HUDEP-2 (cell line): Measurements from ENCODE around the gene C1orf210.
A peak's percentile ranks its signal among the peaks of the same experiment; 100 is the strongest.

Experiments
- DNase-seq, 76 experiments: peaks; one replicate each; lab custom pipeline; 2025; ENCODE audit not compliant: unreplicated experiment in 76 of 76; lab: John Stamatoyannopoulos, UW

C1orf210 gene

GRCh38 chr1:43253876-43254275, 31.5 kb downstream of the C1orf210 start:
- no peak for DNase-seq

DNA sequence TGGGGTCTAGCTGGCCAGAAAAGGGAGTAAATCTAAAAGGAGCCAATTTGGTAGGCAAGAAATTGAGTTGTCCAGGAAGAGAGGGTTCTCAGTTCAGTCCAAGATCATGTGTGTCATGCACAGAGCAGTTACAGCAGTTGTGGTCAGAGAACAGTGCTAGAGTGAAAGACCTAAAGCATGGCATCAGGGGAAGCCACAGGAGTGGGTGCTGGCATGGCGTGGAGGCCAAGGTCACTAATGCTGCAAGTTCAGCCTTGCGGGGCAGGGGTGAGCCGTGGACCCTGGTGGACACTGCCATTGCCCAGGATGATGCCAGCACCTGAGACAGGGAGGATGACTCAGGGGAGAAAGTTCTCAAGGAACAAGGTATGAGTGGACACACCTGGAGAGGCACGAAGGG, 32.2 kb downstream of the C1orf210 start:
- no peak for DNase-seq

- no peak for DNase-seq
These were observed 33.2 kb downstream of the C1orf210 start for GRCh38 chr1:43252225-43252624.

GRCh38 chr1:43251024-43251423, 34.4 kb downstream of the C1orf210 start:
- DNase-seq: no peak

- no peak for DNase-seq
These were observed 35.0 kb downstream of the C1orf210 start for GRCh38 chr1:43250351-43250761.

GRCh38 chr1:43247256-43247921, 38.0 kb downstream of the C1orf210 start:
- DNase-seq: no peak

DNA sequence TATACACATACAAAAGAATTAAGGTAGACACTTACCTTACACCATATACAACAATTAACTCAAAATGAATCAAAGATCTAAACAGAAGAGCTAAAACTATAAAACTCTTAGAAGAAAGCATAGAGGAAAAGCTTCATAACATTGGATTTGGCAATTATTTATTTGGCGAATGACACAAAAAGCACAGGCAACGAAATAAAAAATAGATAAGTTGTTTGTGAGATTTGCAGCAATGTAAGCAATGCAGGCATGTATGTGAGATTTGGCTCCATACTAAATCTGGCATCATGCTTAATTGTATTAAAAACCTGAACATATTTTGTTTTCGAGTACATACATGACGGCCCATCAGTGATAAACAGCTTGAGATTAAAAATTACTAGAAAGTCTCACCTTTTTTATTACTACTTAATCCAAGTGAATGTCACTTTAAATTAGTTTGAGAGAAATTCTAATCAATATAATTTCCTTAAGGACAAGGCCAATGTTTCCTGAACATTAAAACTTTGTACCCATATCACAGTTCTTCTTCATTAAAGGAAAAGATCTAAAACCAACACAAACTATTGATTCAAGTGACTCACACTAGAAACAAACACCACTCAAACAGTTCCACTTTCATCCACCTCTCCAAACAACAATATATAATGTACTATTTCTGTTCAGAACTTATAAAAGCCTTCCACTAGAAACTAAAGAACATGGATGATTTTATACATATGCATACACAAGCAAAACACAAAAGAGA, 38.7 kb downstream of the C1orf210 start:
- DNase-seq: no peak

DNA sequence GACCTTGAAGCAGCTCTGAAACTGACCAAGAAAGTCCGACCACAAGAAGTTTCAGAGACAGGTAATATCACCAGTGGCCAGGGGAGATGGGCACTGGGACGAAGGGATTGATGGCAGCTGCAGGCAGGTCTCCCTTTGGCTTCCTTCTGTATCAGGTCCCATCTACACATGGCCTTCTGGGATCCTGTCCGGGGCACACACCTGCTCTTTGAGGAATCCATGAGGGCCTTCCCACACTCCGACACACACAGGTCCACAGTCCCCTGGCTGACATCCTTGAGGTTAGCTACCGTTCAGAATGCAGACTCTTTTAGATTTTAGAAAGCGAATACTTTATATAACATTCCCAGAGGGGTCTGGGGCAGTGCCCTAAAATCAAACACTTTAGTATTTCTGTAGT, 42.1 kb downstream of the C1orf210 start:
- no peak for DNase-seq

- DNase-seq: peak in 2 of 76 experiments; percentile 6 to 15
These were observed 44.0 kb downstream of the C1orf210 start for GRCh38 chr1:43241413-43241836.

GRCh38 chr1:43239484-43239883, 45.9 kb downstream of the C1orf210 start:
- no peak for DNase-seq

- peak in 8 of 76 experiments; percentile 7 to 44 (median 16) for DNase-seq
These were observed 46.4 kb downstream of the C1orf210 start for GRCh38 chr1:43238991-43239469.

- DNase-seq: peak in 55 of 76 experiments; percentile 1 to 71 (median 35)
These were observed 47.3 kb downstream of the C1orf210 start for GRCh38 chr1:43238085-43238484.

DNA sequence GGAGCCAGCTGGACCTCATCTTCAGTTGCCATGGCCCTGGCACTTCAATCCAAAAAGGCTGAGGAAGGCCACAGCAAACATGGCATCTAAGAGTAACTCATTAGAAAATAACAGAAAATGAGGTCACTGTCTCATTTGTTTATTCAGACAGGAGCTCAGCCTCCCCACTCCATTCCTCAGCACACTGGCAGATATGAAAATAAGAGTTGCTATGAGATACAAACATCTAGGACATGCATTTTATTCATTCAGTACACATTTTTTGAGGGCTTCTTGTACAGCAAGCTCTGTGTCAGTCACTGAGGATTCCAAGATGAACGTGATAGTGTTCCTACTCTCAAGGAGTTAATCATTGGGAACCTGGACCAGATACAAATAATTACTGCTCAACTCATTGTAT, 48.3 kb downstream of the C1orf210 start:
- no peak for DNase-seq

DNA sequence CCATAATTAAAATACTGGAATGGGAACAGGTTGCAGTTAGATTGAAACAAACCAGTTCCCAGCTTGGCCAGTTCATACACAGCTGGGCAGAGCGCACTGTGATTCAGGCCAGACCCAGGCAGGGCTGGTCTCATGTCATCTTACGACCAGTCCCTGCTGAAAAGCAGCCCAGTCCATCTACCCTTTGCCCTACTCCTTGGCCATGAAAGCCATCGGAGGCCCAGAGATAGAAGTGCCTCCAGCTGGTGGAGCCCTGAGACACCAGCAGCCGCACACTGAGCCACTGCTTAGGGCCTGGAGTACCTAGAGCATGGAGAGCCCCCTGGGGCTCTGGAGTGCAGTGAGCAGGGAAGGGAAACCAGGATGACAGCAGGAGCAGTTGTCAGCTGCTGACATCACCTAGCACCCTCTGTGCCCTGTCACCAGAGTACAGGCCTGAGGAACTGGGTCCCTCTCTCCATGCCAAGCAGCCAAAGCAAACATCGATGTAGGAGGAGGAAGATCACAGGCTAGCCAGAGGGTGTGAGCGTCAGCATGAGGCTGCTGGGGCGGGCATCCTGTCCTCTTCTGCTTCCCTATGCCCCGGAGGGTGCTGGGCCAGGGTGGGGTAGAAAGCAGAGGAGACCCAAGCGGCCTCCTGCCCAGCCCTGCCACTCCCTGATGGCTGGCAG, 49.8 kb downstream of the C1orf210 start:
- no peak for DNase-seq

- DNase-seq: peak in 13 of 76 experiments; percentile 8 to 43 (median 25)
These were observed 50.3 kb downstream of the C1orf210 start for GRCh38 chr1:43235040-43235439.

GRCh38 chr1:43234267-43234666, 51.1 kb downstream of the C1orf210 start:
- no peak for DNase-seq

GRCh38 chr1:43233631-43234030, 51.8 kb downstream of the C1orf210 start:
- no peak for DNase-seq

GRCh38 chr1:43232482-43232881, 52.9 kb downstream of the C1orf210 start:
- DNase-seq: no peak

DNA sequence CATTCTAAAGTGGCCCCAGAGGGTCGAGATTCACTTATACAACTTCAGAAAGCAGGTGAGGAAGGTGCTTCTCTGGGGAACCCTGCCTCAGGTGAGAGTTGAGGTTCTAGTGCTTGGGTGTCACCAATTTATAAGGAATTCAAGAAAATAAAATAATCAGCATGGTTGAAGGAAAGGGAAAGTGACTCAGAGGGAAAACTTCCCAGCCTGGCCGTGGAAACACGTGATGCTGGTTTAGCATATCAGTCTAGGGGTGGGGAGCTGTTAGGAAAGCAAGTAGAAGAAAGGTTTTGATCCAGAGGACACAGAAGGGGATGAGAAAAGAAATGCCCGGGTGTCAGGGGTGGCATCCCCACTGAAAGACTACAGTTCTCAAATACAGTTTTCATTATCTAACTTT, 53.3 kb downstream of the C1orf210 start:
- no peak for DNase-seq
